Stimulated activated CD4-positive, alpha-beta T cell treated with anti-CD3 and anti-CD28 coated beads, Interleukin-4, amount 100 ng/mL, for 1 hour (primary cell): ENCODE results near the gene ZNF536.

ENCODE experiments used
- DNase-seq: peaks from one replicate; pipeline ENCODE4 v3.0.0-alpha.2; 2020

Gene ZNF536

DNA sequence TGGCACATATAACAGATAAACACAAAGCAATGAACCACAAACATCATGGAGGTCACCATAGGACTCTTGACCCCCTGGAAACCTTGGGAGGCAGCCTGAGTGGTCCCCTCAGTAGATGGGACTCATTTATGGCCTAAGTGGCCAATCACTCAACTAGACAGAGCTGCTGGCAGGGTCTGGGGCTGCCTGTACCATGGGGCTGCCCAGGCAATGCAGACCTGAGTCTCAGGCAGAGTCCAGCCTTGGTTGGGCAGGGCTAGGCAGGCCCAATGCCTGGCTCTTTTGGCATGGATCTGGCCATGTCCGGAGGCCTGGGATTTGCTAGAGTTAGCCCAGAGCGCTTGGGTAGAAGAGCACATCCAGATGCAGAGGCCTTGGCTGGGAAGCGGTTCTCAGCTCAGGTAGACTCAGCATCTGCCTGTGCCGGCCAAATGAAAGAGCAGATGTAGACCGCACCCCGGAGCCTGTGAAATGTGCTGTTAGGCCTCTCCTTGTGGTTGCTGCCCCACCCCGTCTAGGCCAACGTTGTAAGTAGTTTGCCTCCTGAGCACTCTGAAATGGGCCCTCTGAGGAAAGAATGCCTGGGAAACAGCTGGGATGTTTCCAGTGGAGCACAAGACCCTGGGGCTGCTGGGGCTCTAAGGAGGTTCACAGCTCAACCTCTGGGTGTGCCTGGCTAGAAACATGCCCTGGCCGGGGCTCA, 171.2 kb downstream of the ZNF536 start:
- DNase-seq = no peak

DNA sequence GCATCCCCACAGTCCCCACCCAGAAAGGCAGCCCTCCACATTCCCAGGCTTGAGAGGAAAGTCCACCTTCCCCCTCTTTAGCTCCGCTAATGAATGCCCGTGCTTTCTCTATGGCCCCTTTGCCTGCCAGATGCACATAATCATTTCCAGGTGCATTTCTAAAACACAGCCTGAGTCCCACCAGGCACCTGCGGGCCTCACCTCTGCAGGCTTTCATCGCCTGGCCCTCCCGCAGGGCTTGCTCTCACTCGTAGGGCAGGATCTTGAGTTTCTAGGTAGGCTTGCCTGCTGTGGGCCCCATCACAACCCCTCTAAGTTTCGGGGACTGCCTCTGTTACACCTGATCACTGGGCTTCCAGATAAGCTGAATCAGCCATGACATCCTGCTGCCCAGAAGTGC, 173.6 kb downstream of the ZNF536 start:
- DNase-seq = no peak

DNA sequence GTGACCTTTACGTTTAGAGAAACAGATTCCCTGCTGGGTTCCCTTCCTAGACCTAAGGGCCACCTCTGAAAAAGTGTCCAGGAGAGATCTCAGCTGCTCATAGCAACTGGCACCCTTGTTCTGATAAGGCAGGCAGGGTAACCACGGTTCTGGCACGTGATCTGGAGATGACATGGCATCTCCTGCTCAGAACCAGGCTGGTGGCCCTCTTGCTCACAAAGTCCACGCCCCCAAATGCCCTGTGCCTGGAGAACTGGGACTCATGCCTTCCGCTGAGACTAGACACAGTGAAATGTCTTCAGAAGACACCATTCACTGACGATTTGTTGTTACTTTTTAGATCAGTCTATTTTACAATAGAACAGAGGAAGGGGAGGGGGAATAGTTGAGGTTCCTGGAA, 174.1 kb downstream of the ZNF536 start:
- no peak for DNase-seq

DNA sequence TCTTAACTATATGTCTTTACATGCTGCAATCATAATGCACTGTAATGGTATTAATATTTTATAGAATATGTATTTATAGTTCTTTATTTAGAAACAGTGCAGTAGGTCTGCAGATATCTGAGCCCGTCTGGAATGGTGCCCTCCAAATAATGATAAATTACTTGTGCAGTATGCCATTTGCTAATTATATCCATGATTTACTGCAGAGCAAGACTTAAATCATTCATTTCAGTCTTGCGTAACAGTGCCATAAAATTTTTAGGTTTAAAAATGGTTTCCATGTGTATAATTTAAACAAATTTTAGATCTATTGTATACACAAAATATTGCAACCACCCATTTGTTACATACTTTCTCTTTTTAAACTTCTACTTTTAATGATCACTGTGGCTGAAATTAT, 175.1 kb downstream of the ZNF536 start:
- no peak for DNase-seq

DNA sequence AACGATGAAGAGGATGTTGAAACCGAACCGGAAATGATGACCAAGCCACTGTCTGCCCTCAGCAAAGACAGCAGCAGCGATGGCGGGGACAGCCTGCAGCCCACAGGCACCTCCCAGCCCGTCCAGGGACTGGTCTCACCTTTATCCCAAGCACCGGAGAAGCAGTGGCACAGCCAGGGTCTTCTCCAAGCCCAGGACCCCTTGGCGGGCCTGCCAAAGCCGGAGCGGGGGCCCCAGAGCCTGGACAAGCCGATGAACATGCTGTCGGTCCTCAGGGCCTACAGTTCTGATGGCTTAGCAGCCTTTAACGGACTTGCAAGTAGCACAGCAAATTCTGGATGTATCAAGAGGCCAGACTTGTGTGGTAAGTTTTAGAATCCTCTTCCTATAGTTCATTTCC, 177.0 kb downstream of the ZNF536 start:
- no peak for DNase-seq

DNA sequence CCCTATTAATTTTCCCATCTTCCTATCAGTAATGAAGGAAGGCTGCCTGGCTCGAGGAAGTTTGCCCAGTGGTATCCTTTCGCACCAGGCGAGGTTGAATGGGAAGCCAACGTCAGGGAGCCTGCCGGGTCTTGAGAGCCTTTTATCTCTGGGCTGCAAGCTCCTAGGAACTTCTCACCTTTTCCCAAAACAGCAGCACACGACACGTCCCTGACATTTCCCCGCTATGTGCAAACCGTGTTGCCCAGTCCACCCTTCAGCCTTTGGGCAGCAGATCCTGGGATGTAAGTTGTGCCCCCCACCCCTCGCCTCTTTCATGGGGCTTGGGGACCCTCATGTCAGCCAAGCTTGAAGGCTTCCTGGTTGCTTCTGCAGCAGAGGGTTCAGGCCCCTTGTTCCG, 179.1 kb downstream of the ZNF536 start:
- DNase-seq = no peak

DNA sequence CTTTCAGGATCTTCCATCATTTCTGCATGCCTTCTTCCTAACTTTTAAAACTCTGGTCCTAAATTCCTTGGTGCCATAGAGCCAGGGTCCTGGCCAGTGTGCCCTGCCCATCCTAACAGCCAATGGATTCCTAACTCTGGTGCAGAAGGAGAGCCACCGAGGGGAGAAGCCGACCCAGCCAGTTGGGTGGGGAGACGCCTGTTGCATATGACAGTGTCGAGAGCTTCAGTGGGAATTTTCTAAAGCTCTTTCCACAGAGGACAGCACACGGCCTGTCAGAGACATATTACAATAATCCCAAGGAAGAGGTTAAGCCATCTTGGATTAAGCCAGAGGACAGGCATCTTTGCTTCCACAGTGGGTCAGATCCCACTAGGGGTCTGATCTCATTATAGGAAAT, 180.4 kb downstream of the ZNF536 start:
- DNase-seq = no peak

DNA sequence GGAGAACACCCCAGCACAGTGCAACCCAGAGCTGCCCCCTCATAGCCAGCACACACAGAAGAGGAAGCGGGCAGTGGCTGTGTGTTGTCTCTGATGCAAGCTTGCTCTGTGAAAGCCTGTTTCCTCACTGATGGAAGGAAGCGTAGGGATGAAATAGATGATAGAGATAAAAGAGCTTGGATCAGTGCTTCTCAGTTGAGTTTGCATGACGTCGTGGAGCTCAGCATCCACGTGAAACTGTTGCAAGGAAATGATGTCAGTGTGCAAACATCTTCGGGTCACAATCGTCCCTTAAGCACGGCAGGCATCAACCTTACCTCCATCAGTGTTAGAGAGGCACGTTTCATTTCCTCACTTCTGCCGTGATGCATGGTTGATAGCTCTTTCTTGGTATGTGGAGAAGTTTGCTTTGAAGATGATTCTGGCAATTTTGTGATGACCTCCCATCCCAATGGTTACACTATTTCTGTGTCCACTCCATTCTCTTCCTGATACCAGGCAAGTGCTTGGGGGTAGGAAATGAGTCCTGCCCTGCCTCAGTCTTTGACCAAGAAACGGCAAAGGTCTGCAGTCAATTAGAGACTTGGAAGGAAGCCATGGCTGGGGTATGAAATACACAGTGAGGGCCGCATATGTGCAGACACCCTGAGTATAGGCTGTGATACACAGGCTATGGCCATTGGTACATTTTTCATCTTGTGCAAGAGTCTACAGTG, 183.0 kb downstream of the ZNF536 start:
- DNase-seq = no peak

DNA sequence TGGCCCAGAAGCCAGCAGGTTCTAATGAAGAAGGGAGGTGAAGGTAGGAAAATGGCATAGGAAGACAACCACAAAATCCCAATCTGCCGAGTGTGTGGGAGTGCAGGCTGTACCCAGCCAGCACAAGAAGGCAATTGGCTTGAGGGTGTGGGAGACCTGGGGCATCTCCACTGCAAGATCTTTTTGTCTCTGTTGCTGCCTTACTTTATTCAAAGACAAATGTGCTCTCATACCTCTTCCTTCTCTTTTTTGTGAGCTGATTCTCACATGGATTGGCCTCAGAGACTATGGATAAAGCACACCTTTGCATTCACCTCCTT, 183.6 kb downstream of the ZNF536 start:
- no peak for DNase-seq

DNA sequence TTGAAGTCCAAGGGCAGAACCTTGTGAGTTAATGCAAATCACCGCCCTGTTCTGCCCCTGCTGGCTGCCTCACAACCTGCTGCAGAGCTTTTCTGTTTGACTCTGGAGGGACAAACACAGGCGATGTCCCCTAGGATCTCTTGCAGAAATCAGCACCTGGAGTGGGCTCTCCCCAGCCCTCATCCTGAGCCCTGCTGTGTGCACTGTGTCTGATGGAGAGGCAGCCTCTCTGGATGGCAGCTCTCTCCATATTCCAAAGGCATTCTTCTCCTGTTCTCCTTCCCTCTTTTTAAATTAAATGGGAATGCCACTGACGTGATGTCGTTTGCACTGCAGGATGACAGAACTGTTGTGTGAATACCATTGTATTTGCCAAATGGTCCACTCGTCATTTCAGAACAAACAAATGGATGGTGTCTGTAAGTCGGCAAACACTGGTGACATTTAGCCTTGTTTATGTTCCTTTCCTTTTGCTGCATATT, 184.1 kb downstream of the ZNF536 start:
- no peak for DNase-seq

DNA sequence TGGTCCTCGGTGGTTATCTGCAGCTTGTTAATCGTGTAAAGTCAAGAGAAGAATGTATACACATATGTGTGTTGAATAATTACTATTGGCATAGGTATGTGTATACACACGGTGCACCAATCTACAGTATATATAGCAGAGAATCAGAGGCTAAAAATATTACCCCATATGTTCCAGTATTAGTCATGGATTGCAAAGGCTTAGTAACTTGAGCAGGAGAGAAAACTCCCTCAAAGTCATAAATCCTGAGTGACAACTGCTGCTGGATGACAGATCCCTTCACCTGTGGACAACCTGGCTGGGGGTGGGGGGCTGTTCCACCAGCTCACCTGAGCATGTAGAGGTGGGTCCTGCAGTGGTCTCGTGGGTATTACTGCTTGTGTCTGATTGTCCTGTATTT, 185.0 kb downstream of the ZNF536 start:
- no peak for DNase-seq

DNA sequence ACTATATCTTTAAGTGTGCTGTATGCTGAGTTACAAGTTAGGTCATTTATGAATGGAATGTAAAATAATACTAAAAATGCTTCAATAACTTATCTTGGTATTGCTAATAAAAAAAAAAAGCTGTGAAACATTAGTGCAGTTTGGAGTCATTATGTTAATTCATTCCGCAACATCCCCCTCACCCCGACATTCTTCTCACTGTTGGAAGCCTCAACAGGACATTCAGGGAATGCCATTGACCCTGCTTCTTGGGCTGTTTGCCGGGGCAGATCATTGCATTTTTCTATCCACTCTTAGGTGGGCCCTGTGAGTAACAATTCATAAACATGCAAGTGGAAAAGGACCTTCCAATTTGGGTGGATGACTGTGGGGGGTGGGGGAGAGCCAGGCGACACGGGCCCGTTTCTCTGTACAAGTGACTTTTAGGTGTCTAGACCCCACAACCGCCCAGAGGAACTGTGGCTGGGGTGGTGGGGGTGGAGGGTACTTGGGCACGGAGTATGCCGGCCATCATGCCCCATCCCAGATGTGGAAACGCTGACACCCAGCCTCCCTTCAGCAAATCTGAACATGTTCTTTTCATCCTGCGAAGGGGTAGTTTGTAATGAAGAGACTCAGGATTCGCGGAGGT, 185.9 kb downstream of the ZNF536 start:
- no peak for DNase-seq

DNA sequence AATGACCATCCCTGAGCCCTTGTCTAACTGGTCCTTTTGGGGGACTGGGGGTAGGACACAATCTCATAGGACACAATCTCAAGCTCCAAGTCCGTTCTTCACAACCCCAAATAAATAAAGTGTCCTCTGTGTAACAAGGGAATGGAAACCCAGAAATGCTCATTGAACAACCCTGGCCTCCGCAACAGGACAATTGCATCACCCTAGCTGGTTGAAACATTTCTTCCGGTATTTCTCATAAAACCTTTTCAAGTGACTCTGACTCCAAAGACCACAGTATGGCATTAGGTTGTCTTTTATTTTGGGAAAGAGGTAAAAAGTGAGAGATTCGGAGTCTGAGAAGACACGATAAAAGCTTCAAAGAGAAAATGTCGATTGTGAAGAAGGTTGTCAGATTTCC, 186.6 kb downstream of the ZNF536 start:
- DNase-seq = no peak

DNA sequence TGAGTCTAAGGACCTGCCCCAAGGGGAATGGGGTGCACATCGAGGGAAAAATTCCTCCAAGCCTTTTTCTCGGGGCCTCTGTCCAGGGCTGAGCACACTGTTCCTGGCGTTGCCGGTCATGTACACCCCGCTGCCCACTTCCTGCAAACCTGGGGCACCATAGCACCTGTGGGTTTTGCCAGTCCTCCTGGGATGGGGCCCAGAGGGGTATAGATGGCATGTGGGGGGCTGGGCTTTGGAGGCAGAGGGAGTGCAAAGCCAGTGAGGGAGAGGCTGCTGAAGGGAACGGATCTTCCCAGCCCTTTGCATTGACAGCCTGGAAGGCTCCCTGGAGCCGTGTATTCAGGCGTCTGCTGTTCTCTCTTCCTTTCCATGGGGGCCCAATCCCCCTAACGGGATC, 187.3 kb downstream of the ZNF536 start:
- no peak for DNase-seq

DNA sequence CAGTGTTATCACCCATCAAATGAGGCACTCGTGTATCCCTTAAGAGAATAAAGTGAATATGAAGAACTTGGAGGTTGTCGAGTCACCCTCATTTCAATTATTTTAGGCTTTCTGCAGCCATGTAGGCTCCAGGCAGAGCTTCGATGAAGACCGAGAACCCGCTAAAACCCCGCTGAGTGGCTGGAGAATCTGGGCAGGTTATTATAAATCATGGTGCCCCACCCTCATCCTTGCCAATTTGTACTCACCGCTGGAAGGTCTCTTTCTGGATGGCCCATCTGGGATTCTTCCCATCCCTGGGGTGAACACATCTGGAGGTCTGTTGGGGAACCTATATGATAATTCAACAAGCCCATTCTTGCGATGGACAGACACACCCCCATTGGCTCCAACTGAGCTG, 190.8 kb downstream of the ZNF536 start:
- DNase-seq = no peak

DNA sequence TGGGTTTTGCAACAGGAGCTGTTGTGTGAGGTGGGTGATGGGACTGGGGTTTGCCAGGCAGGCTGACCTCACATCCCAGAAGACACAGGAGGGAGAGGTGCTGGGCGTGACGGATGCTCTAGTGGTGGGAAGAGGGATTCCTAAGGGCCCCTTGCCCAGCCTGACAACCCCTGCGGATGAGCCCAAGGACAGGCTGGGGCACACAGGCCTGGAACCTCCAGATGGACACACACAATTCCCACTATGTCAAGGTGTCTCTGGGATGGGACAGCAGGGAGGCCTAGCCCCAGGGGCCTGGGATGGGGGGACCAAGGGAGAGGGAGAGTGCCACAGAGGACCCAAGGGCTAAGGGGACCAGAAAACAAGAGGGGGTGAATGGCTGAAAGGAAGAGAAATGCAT, 191.5 kb downstream of the ZNF536 start:
- DNase-seq = no peak

DNA sequence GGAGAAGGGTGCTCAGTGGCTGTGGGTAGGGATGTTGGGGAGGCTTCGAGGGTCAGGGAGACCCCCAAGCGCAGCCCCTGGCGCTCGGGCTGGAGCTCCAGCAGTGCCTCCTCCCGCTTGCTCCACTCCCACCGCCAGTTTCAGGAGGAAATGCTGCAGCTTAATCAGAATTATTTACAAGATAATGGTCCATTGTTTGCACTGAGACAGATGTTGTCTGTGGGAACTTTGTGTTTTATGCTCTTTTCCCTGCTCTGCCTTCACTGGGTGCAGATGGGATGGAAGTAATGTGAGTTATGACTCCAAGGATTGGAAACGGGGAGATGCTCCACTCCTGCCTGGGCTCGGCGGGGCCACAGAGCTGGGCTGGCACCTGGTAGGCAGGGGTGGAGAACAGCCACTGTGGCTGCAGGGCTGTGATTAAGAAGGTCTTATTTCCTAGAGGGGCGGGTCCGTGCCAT, 192.4 kb downstream of the ZNF536 start:
- DNase-seq = no peak

DNA sequence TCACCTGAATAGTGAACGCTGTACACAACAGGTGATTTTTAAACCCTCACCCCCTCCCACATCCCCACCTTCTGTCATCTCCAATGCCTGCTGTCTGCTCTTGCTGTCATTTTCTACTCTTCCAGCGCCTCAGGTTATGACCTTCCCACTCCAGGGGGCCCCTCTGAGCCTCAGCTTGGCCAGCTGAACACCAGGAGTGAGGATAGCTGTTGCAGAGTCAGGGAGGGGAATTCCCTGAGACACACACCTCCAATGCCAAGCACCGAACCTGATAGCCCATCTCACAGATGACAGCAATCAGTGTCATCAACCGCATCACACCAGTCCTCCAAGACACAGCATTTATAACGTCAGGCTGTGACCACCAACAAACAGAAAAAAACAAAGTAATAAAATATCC, 193.5 kb downstream of the ZNF536 start:
- no peak for DNase-seq

DNA sequence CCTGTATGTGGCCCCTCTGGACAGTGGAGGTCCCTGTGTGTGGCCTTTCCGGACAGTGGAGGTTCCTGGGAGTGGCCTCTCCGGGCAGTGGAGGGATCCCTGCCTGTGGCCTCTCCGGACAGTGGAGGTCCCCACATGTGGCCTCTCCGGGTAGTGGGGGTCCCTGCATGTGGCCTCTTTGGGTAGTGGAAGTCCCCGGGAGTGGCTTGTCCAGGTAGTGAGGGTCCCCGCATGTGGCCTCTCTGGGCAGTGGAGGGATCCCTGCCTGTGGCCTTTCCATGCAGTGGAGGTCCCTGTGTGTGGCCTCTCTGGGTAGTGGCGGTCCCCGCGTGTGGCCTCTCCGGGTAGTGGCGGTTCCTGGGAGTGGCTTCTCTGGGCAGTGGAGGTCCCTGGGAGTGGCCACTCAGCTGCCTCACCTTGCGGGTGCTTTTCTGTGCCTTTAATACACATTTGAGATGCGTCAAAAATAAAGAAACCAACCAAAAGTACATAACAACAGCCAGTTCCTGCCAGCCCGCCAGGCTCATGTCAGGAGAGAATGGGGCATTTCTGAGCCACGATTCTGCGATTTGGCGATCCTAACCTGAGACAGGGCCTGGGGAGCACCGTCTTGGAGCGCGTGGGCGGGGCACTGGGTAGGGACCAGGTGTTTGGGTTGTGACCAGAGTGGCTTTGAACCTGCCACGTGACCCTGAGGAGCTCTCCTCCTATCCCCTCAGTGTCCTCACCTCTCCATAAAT, 194.7 kb downstream of the ZNF536 start:
- no peak for DNase-seq

DNA sequence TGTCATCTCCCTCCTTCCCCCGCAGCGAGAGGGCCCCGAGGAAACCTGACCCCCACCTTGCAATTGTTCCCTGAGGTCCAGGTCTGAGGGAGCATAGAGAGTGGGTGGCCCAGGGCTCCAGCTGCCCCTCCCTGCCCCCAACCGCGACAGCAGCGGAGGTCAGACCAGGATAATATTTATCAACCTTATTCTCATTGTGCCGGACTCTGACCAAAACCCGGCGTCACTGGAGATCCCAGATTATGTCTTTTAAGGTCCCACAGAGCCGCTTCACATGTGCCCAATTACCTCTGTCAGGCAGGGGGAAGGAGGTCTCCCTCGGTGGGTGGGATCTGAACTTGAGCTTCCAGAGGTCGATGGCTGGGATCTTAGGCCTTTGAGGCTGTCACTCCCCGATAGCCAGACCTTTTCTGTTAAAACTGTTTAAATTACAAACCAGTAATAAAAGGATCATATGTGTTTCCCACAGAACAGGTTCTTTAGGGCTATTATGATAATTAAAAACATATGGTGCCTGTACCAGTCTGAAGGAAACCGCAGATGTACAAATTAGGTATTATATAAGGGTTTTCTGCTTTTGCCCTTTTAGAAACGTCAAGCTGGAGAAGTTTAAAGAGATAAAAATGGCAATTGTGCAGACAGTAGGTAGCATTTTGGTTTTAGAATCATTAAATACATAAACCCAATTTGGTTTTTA, 195.5 kb downstream of the ZNF536 start:
- DNase-seq = no peak

DNA sequence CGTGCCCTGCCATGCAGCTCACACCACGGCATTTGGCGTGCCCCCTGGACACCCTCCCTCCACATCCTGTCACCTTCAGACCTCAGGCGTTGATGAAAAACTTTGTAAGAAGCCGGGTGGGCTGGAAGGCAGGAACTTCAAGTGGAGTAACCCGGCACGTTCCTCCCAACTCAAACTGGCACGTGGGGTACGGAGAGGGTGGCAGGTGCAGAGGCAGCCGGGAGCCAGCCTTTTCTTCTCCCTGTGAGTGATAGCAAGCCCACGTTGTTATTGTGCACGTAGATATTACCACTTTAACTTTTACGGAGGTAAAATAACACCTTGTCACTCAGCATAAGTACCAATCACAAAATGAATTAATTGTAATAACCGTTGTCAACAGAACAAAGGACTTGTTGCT, 198.0 kb downstream of the ZNF536 start:
- no peak for DNase-seq

DNA sequence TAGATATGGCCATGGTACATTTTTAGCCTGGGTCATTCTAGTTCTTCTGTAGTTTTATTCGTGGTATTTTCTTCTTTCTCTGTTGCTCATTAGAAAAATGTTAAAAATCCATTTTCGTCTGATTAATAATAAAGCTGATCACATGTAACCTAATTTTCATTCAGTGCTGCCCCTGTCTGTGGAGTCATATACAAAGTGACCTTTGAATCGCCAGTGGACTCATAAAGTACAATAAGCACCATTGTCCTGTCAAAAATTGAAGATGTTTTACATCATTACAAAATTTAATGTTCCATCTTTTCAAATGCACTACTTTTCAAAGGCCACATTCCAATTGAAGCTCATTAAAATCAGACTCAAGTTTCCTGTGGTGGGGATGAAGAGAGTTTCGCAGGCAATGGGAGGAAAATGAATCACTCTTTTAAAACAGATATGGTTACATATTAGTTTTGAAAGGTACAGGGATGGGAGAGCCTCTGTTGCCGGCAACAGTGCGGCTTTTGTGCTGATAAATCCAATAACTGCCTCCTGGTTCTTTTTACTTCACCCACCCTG, 205.4 kb downstream of the ZNF536 start:
- no peak for DNase-seq

DNA sequence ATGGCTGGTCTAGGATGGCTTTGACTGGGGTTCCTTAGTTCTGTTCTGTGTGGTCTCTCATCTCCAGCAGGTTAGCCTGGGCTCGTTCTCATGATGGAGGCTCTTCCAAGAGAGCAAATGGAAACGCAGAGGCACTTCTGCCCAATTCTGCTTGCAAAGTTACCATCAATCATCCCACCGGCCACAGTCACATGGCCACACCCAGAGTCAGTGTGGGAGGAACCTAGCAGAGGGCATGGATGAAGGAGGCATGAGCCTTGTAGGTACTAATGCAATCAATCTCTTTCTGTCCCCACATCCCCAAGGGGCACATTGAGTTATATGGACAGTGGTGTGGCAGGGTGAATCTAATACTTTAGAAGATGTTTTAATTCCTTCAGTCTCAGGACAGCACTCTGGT, 207.2 kb downstream of the ZNF536 start:
- no peak for DNase-seq
